Left forelimb (tissue), 1 donor: ENCODE measurements around the gene DHRS7.
"Not testable (repeated sequence)": the region's sequence is repeated elsewhere in the genome, so short reads cannot be mapped to it uniquely, and the experiment has no call there.

Experiments used
- DNase-seq: peaks from one replicate; pipeline ENCODE4 v3.0.0-alpha.2; 2018; ENCODE audit warnings: low spot score

The DHRS7 gene

DNA sequence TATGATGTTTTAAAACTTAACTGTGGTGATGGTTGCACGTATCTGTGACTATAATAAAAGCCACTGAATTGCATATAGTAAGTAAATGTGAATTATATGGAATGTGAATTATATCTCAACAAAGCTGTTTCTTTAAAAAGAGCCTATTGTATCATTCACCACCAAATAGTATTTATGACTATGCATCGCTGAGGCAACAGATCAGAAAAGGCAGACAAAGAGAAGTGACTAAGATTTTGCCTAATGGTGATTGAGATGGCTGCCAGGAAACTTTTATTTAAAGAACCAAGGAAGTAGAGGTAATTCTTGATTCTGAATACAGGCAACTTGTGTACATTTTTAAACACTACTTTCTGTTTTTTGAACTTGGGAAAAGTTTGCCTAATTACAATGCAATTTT lies 31.7 kb downstream of the DHRS7 start:
- DNase-seq, result no peak

DNA sequence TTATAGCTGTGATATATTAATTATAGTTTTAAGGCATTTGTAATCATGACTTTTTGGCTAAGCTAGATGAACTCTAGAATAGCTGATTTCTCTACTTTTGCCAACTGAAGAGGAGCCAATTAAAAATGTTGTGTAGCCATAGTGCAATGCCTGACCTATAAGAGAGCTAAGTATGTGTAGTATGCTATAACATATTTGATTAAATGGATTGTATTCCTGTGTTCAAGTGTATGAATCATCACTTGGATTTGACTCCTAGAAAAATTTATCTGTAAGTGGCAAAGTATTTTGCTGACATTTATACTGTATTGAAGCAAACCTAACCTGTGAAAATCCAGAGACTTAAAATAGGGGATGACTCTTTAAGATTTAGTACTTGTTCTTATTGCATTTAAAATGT lies 39.3 kb downstream of the DHRS7 start:
- no peak for DNase-seq

GRCh38 chr14:60116181-60116580 lies 49.0 kb downstream of the DHRS7 start:
- DNase-seq, result no peak

GRCh38 chr14:60114881-60115280 lies 50.3 kb downstream of the DHRS7 start:
- DNase-seq, result no peak

DNA sequence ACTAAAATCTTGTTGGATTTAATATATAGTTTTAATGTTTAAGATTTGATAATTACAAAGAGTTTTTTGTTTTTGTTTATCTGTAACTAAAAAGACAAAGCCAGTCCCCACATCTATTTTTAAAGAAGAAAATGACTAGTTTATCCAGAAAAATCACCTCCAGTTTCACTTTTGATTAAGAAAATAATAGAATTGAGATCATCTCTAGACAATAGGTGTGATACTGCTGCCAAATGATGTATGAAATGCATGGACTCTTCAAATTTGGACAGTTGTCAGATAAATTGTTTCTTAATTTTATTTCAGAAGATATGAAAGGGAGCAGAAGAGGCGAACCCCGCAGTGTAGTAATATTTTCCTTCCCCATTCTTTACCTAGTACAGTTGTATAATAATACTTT lies 53.5 kb downstream of the DHRS7 start:
- no peak for DNase-seq

GRCh38 chr14:60107477-60107876 lies 57.7 kb downstream of the DHRS7 start:
- no peak for DNase-seq

DNA sequence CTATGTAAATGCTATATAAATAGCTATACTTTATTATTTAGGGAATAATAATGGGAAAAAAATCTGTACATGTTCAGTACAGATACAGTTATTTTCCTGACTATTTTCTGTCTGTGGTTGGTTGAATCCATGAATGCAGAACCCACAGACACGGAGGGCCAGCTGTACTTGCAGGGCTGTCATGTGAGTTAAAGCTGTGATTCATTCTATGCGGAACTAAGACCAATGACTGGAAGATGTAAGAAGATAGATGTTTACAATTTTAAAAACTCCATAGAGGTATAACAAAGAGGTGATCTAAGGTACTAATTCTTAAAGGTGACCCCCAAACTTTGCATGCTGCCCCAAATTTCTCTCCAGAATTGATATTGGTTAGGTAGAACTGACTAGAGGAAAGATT lies 58.9 kb downstream of the DHRS7 start:
- DNase-seq, result no peak

DNA sequence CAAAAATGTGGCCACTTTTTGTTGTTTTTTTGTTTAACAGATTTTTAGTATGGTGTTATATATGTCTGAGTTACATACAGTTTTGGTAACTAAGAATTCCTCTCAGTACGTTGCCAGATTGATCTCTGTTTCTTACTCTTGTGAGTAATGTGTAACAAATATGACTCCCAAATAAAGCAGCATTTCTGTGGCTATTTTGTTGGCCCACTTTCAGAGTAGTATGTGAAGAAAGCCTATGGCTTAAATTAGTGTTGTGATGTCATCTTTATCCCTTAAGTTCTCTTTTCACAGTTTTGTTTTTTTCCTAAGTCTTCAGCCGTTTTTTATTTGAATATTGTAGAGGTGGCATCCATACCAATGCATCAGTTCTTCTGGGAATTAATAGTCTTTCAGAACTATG lies 62.8 kb downstream of the DHRS7 start:
- DNase-seq, result no peak

- no peak for DNase-seq
Measured at GRCh38 chr14:60101786-60102185, 63.4 kb downstream of the DHRS7 start.

GRCh38 chr14:60099855-60100254 lies 65.3 kb downstream of the DHRS7 start:
- DNase-seq, result not testable (repeated sequence)

DNA sequence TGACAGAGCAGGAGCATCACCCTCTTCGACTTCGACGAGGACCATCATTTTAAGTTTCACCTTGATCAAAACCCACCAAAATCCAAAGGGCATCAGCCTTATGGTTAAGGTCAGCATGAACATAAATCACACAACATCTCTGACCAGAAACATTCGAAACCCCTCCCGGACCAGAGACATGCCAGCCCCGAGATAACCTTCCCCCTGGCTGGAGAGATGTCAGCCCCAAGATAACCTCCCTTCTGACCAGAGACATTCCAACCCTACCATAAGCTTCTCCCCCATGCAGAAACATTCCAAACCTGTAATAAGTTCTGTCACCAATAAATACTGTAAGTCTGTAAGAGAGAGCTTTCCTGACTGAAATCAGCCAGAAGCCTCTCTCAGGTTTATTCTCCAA lies 67.2 kb downstream of the DHRS7 start:
- DNase-seq, result no peak

GRCh38 chr14:60095781-60096450 lies 69.3 kb downstream of the DHRS7 start:
- DNase-seq, result no peak

DNA sequence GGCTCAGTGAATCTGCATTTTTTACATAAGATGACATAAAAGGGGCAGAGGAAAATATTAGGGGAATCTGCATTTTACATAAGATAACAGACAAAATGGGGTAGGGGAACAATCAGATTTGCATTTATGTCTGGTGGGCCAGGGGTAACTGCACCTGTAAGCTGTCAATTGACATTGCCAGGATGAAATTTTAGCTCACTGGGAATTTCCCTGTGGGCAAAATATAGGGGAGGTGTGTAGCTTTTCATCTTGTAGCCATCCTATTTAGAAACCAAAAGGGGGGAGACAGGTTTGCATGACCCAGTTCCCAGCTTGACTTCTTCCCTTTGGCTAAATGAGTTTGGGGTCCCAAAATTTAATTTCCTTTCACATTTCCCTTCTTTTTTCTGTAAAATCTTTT lies 70.0 kb downstream of the DHRS7 start:
- DNase-seq, result no peak

DNA sequence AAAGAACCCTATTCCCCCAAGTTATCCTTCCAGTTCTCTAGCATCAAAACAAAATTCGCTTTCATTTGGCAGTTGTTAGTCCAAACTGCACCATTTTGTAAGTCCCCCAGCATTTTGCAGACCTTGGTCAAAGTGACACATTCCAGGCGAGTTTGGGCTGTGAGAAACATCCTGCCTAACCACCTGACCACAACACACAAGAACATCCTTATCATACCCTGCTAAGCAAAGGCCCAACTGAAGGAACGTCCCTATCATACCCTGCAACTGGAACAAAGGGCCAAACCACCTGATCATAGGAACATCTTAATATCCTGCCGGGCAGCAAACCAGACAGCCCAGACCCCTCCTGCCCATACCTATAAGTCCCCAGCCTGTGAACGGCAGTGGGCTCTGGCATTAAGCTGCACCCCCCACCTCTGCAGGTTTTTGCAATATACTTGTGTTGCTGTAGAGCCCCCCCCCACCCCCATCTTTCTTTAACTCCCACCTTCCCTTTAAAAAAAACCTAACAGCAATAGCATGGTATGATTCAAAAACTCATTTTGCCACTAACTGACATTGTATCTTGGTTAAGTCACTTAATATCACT lies 70.8 kb downstream of the DHRS7 start:
- no peak for DNase-seq
